WTC11 (cell line): ENCODE data around the gene HELQ.

Experiments used
- CREB1 ChIP-seq: sonication (generic); formaldehyde crosslinking; IDR thresholded peaks from 2 replicates; pipeline ENCODE4 v1.8.0; 2023; ENCODE audit warnings: mild to moderate bottlenecking, missing genetic modification reagents
- CTCF ChIP-seq: fragments of 200-600 bp; IDR thresholded peaks from 2 replicates; pipeline ENCODE4 v1.8.0; 2022; ENCODE audit warnings: antibody characterized with exemption
- FOXK1 ChIP-seq: sonication (generic); formaldehyde crosslinking; IDR thresholded peaks from 2 replicates; pipeline ENCODE4 v1.8.0; 2022; ENCODE audit warnings: mild to moderate bottlenecking, moderate library complexity, missing genetic modification reagents
- MAX ChIP-seq: sonication (generic); formaldehyde crosslinking; IDR thresholded peaks from 2 replicates; pipeline ENCODE4 v1.8.0; 2022; ENCODE audit warnings: mild to moderate bottlenecking, missing genetic modification reagents
- MYBL2 ChIP-seq: sonication (generic); formaldehyde crosslinking; IDR thresholded peaks from 2 replicates; pipeline ENCODE4 v1.8.1; 2023; ENCODE audit warnings: mild to moderate bottlenecking, moderate library complexity, missing genetic modification reagents
- NR2C2 ChIP-seq: sonication (generic); formaldehyde crosslinking; IDR thresholded peaks from 2 replicates; pipeline ENCODE4 v1.8.0; 2022; ENCODE audit warnings: mild to moderate bottlenecking, missing genetic modification reagents
- PREB ChIP-seq: sonication (generic); formaldehyde crosslinking; IDR thresholded peaks from 2 replicates; pipeline ENCODE4 v1.8.1; 2022; ENCODE audit warnings: mild to moderate bottlenecking, missing genetic modification reagents, moderate library complexity, borderline replicate concordance
- TEAD1 ChIP-seq: sonication (generic); formaldehyde crosslinking; IDR thresholded peaks from 2 replicates; pipeline ENCODE4 v1.8.0; 2022; ENCODE audit warnings: mild to moderate bottlenecking, missing genetic modification reagents
- TP53 ChIP-seq: sonication (generic); formaldehyde crosslinking; IDR thresholded peaks from 2 replicates; pipeline ENCODE4 v1.8.1; 2023; ENCODE audit warnings: mild to moderate bottlenecking, missing genetic modification reagents
- ZBTB43 ChIP-seq: sonication (generic); formaldehyde crosslinking; IDR thresholded peaks from 2 replicates; pipeline ENCODE4 v1.8.1; 2023; ENCODE audit warnings: mild to moderate bottlenecking, missing genetic modification reagents
- ZNF121 ChIP-seq: sonication (generic); formaldehyde crosslinking; IDR thresholded peaks from 2 replicates; pipeline ENCODE4 v1.8.0; 2023; ENCODE audit warnings: missing genetic modification reagents

- no peak for TF ChIP-seq CTCF
- TF ChIP-seq NR2C2, result no peak
- TF ChIP-seq ZNF121 (CRISPR knock-in tag), result no peak
- TF ChIP-seq CREB1 (CRISPR knock-in tag), result no peak
- TF ChIP-seq PREB (CRISPR knock-in tag), result no peak
- TF ChIP-seq TP53 (CRISPR knock-in tag), result no peak
- no peak for TF ChIP-seq ZBTB43 (CRISPR knock-in tag)
- no peak for TF ChIP-seq MAX (CRISPR knock-in tag)
- no peak for TF ChIP-seq MYBL2 (CRISPR knock-in tag)
- TF ChIP-seq TEAD1 (CRISPR knock-in tag), result no peak
- TF ChIP-seq FOXK1, result no peak
Observed at GRCh38 chr4:83387476-83388312, 67.9 kb downstream of the HELQ start.
